ENCODE measurements around the gene OGDH. TPM values are rescaled to one million over a fixed set of nuclear protein-coding genes. Genes with fewer than 3 reads are reported as not detected.

Gene OGDH
- total RNA-seq, 2 experiments from 2014 or later, result 78.6 to 85.6 TPM

- Mint-ChIP-seq H3K4me3 (peak overlapping the region; percentile 34), H3K27ac (peak overlapping the region; percentile 38), H3K4me1 (ENCODE audit: low read depth) (peaks cover 35% of the 10 kb centered on the region), H3K27me3 (no peaks in the 10 kb centered on the region), H3K36me3 (ENCODE audit: low read depth) (peaks cover 24% of the 10 kb centered on the region), H3K9me3 (no peaks in the 10 kb centered on the region)
- ATAC-seq (no peak), DNase-seq (peak; percentile 30)
- TF ChIP-seq CTCF (IDR thresholded peaks at IDR 0.05), result no peak
- CTCF ChIA-PET, result no interaction called here
- POLR2A ChIA-PET, result interaction anchor here (1.1 to 4.4 kb wide), 7 partner anchors 8 to 140 kb away, joined by 3 to 52 read pairs (median 4); partner anchors contain the start of gene TMED4
- intact Hi-C loops (cut with micrococcal nuclease), result no loop called here
Observed at GRCh38 chr7:44608916-44609648, 2.7 kb downstream of the OGDH start.

DNA sequence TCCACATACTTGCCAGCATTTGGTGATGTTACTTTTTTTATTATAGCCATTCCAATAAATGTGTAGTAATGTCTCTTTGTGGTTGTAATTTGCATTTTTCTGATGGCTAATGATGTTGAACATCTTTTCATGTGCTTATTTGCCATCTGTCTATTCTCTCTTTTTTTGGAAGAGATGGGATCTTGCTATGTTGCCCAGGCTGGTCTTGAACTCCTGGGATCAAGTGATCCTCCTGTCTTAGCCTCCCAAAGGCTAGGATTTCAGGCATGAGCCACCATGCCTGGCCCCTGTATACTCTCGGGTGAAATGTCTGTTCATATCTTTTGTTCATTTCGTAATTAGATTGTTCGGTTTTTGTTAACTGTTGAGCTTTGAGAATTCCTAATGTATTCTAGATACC, 3.4 kb downstream of the OGDH start:
- Mint-ChIP-seq H3K4me3 (no peak overlapping the region), H3K36me3 (ENCODE audit: low read depth) (peaks cover 28% of the 10 kb centered on the region), H3K4me1 (ENCODE audit: low read depth) (peaks cover 40% of the 10 kb centered on the region), H3K9me3 (no peaks in the 10 kb centered on the region), H3K27me3 (no peaks in the 10 kb centered on the region), H3K27ac (no peak overlapping the region)
- ChIA-PET CTCF (no interaction called here), POLR2A (interaction anchor here (0.6 to 2.6 kb wide), 4 partner anchors 12 to 109 kb away, joined by 3 to 5 read pairs (median 3); no protein-coding TSS in a partner anchor)
- no peak for DNase-seq
- ATAC-seq, result no peak
- intact Hi-C loops (cut with micrococcal nuclease), result no loop called here
- TF ChIP-seq CTCF (IDR thresholded peaks at IDR 0.05), result no peak

DNA sequence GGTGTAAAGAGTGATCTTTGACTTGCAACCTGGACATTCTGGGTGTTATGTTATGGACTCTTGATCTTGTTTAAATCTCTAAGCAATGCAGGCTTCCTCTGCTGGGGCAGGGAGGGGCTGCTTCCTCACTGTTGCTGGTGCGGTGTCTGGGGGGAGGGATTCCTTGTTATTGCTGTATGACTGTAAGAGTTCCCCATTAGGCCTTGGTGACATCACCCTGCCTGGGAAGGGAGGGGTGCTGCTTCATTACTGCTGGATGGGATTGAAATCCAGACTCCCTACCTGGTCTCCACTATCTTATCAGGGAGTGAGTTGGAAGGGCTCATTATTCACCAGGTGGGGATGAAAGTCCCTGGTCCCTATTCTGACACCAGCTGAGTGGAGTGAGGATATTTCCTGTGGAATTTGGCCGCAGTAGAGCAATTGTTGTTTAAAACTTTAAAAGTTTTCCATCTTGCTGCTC, 8.8 kb downstream of the OGDH start:
- DNase-seq, result peak; percentile 34
- CTCF ChIA-PET, result no interaction called here
- ATAC-seq, result no peak
- POLR2A ChIA-PET, result interaction anchor here (2.8 kb wide), 1 partner anchor 23 kb away, joined by 19 read pairs; no protein-coding TSS in a partner anchor
- Mint-ChIP-seq H3K27ac (peak overlapping the region; percentile 64), H3K4me1 (ENCODE audit: low read depth) (peaks cover 60% of the 10 kb centered on the region), H3K9me3 (no peaks in the 10 kb centered on the region), H3K4me3 (no peak overlapping the region), H3K36me3 (ENCODE audit: low read depth) (peaks cover 17% of the 10 kb centered on the region), H3K27me3 (no peaks in the 10 kb centered on the region)
- intact Hi-C loops (cut with micrococcal nuclease), result no loop called here
- TF ChIP-seq CTCF (IDR thresholded peaks at IDR 0.05), result no peak

- no peak for TF ChIP-seq CTCF (IDR thresholded peaks at IDR 0.05)
- DNase-seq, result no peak
- H3K4me1 Mint-ChIP-seq (ENCODE audit: low read depth), result peaks cover 63% of the 10 kb centered on the region
- no peak for ATAC-seq
- H3K9me3 Mint-ChIP-seq, result no peaks in the 10 kb centered on the region
- POLR2A ChIA-PET, result interaction anchor here (2.0 to 2.8 kb wide), 3 partner anchors 9 to 23 kb away, joined by 6 to 20 read pairs (median 19); partner anchors contain the start of gene OGDH
- H3K36me3 Mint-ChIP-seq (ENCODE audit: low read depth), result peaks cover 17% of the 10 kb centered on the region
- intact Hi-C loops (cut with micrococcal nuclease), result no loop called here
- no peaks in the 10 kb centered on the region for H3K27me3 Mint-ChIP-seq
- H3K27ac Mint-ChIP-seq, result peak overlapping the region; percentile 64
- H3K4me3 Mint-ChIP-seq, result no peak overlapping the region
- CTCF ChIA-PET, result interaction anchor here (2.2 kb wide), 1 partner anchor 9 kb away, joined by 11 read pairs; the partner anchor contains the start of gene OGDH
Observed at GRCh38 chr7:44615793-44616192, 9.4 kb downstream of the OGDH start.

GRCh38 chr7:44616545-44616944, 10.1 kb downstream of the OGDH start:
- no peak for ATAC-seq
- H3K36me3 Mint-ChIP-seq (ENCODE audit: low read depth), result peaks cover 21% of the 10 kb centered on the region
- H3K4me3 Mint-ChIP-seq, result no peak overlapping the region
- CTCF ChIA-PET, result interaction anchor here (0.9 to 3.4 kb wide), 4 partner anchors 10 to 51 kb away, joined by 3 to 15 read pairs (median 7); partner anchors contain the start of gene OGDH
- intact Hi-C loops (cut with micrococcal nuclease), result no loop called here
- H3K9me3 Mint-ChIP-seq, result no peaks in the 10 kb centered on the region
- no peak for DNase-seq
- peaks cover 70% of the 10 kb centered on the region for H3K4me1 Mint-ChIP-seq (ENCODE audit: low read depth)
- no peak for TF ChIP-seq CTCF (IDR thresholded peaks at IDR 0.05)
- no peaks in the 10 kb centered on the region for H3K27me3 Mint-ChIP-seq
- POLR2A ChIA-PET, result interaction anchor here (0.8 to 2.8 kb wide), 7 partner anchors 8 to 187 kb away, joined by 3 to 20 read pairs (median 5); partner anchors contain the start of gene OGDH
- no peak overlapping the region for H3K27ac Mint-ChIP-seq

Data from activated CD8-positive, alpha-beta T cell treated with anti-CD3 and anti-CD28 coated beads for 36 hours (primary cell).